ENCODE results near the gene NCAPD2. TPM values are rescaled to one million over a fixed set of nuclear protein-coding genes. Genes with fewer than 3 reads are reported as not detected.

NCAPD2 gene
- total and polyA plus RNA-seq, 4 donors = 5.8 to 30.7 (median 15.8) TPM

DNA sequence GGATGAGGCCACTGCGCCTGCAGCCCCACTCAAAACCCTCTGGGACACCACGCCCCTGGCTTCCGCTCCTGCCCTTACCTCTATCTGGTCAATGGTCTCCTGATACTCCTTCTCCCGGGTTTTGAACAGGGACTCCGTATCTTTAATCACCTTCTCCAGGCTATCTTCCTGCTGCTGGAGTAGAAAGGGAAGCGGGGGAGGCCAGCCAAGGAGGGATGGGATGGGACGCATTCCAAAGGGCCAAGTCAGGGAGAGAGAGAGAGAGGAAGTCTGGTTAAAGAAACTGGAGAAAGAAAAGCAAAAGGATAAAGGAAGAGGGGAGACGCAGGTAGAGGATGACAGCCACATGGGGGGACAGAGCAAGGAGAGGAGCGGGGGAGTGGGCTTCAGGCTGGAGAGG lies 54.1 kb downstream of the NCAPD2 start:
- 75 to 84% methylated on average over 9 of the region's 9 CpGs for WGBS, 2 donors
- H3K4me3 ChIP-seq = no peak overlapping the region
- DNase-seq (no peak), ATAC-seq (ENCODE audit: insufficient read depth, low FRiP score) (no peak)
- TF ChIP-seq, protein P1, sequence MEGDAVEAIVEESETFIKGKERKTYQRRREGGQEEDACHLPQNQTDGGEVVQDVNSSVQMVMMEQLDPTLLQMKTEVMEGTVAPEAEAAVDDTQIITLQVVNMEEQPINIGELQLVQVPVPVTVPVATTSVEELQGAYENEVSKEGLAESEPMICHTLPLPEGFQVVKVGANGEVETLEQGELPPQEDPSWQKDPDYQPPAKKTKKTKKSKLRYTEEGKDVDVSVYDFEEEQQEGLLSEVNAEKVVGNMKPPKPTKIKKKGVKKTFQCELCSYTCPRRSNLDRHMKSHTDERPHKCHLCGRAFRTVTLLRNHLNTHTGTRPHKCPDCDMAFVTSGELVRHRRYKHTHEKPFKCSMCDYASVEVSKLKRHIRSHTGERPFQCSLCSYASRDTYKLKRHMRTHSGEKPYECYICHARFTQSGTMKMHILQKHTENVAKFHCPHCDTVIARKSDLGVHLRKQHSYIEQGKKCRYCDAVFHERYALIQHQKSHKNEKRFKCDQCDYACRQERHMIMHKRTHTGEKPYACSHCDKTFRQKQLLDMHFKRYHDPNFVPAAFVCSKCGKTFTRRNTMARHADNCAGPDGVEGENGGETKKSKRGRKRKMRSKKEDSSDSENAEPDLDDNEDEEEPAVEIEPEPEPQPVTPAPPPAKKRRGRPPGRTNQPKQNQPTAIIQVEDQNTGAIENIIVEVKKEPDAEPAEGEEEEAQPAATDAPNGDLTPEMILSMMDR (IDR thresholded peaks at IDR 0.05; ENCODE audit: control extremely low read depth, extremely low read depth) = no peak
- peaks cover 4 to 25% (median 18%) of the 10 kb centered on the region in 4 donors for H3K36me3 ChIP-seq (ENCODE audit: control insufficient read depth in 4 of 4, insufficient read depth in 4 of 4, low read length in 4 of 4)
- peaks cover 0 to 19% (median 6%) of the 10 kb centered on the region in 5 donors for H3K4me1 ChIP-seq (ENCODE audit: control insufficient read depth in 5 of 5, insufficient read depth in 5 of 5, low read length in 5 of 5)
- no peaks in the 10 kb centered on the region for H3K27me3 ChIP-seq (ENCODE audit: control insufficient read depth in 3 of 3, insufficient read depth in 3 of 3, low read length in 2 of 3)
- H3K27ac ChIP-seq (ENCODE audit: low read depth in 1 of 2, low read length in 1 of 2) = no peak overlapping the region
- H3K9me3 ChIP-seq (ENCODE audit: control insufficient read depth in 4 of 4, insufficient read depth in 3 of 4, low read length in 3 of 4) = peaks cover 0 to 2% (median 0%) of the 10 kb centered on the region in 4 donors
- H3K9ac ChIP-seq (ENCODE audit: insufficient read depth in 1 of 2, low read length in 2 of 2) = no peak overlapping the region

DNA sequence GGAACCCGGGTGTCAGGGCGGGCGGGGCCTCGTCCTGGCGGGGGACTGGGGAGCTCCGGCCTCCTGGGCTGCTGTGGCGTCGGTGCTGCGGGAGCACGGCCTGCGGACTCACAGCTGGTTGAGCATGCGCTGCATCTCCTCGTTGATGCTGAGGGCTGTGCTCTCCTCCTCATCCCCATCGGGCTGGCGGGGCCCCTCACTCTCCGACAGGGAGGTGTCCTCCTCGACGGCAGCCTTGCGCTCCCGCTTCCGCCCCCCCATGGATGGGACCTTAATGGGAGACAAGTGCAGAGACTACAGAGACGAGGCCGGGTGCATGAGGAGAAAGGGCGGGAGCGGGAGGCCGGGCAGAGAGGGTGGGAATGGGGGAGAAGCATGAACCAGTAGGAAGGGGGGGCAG lies 54.7 kb downstream of the NCAPD2 start:
- peaks cover 4 to 25% (median 18%) of the 10 kb centered on the region in 4 donors for H3K36me3 ChIP-seq (ENCODE audit: control insufficient read depth in 4 of 4, insufficient read depth in 4 of 4, low read length in 4 of 4)
- no peak for ATAC-seq (ENCODE audit: insufficient read depth, low FRiP score)
- peaks cover 0 to 2% (median 0%) of the 10 kb centered on the region in 4 donors for H3K9me3 ChIP-seq (ENCODE audit: control insufficient read depth in 4 of 4, insufficient read depth in 3 of 4, low read length in 3 of 4)
- H3K9ac ChIP-seq (ENCODE audit: insufficient read depth in 1 of 2, low read length in 2 of 2) = no peak overlapping the region
- 78 to 83% methylated on average over 26 of the region's 26 CpGs for WGBS, 2 donors
- no peaks in the 10 kb centered on the region for H3K27me3 ChIP-seq (ENCODE audit: control insufficient read depth in 3 of 3, insufficient read depth in 3 of 3, low read length in 2 of 3)
- DNase-seq = no peak
- peak overlapping the region in 1 of 2 donors; percentile 51 for H3K27ac ChIP-seq (ENCODE audit: low read depth in 1 of 2, low read length in 1 of 2)
- no peak overlapping the region for H3K4me3 ChIP-seq
- TF ChIP-seq, protein P1 (IDR thresholded peaks at IDR 0.05; ENCODE audit: control extremely low read depth, extremely low read depth) = no peak
- peaks cover 3 to 20% (median 9%) of the 10 kb centered on the region in 5 donors for H3K4me1 ChIP-seq (ENCODE audit: control insufficient read depth in 5 of 5, insufficient read depth in 5 of 5, low read length in 5 of 5)

DNA sequence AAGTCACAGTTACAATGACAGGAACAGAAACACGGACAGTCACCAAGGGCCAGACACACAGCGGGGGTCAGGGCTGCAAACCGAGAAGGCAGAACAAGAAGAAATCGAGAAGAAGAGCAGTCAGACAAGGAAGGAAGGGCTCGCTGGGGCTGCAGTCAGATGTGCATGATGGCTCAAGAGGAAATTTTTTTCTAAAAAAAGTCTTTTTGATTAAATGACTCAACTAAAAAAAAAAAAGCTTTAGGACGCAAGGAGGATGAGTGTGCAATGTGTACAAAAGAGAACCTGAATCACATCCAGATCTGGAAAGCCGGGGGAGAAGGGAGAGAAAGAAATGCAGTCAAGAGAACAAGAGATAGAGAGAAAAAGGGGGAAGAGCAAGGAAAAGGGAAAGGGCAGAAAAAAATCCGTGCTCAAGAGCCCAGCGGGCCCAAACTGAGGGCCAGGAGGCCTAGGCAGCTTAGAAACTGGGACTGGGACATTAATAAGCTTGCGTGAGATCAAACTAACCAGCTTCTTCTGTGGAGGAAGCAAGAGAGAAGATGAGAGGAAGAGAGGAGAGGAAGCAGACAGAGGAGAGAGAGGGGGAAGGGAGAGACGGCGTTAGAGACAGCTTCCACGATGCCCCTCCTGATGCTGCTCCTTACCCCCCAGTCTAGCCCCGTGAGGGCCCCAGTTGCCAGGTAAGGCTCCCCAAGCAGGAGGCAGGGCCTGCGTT lies 55.2 kb downstream of the NCAPD2 start:
- no peak for DNase-seq
- H3K4me3 ChIP-seq = no peak overlapping the region

More for the DNA sequence above, 55.2 kb downstream of the NCAPD2 start:
- 40 to 73% methylated on average over 13 to 15 of the region's 15 CpGs for WGBS, 2 donors
- peak overlapping the region in 1 of 2 donors; percentile 39 for H3K27ac ChIP-seq (ENCODE audit: low read depth in 1 of 2, low read length in 1 of 2)
- peaks cover 4 to 25% (median 18%) of the 10 kb centered on the region in 4 donors for H3K36me3 ChIP-seq (ENCODE audit: control insufficient read depth in 4 of 4, insufficient read depth in 4 of 4, low read length in 4 of 4)
- TF ChIP-seq, protein P1 (IDR thresholded peaks at IDR 0.05; ENCODE audit: control extremely low read depth, extremely low read depth) = no peak
- no peaks in the 10 kb centered on the region for H3K27me3 ChIP-seq (ENCODE audit: control insufficient read depth in 3 of 3, insufficient read depth in 3 of 3, low read length in 2 of 3)
- H3K9ac ChIP-seq (ENCODE audit: insufficient read depth in 1 of 2, low read length in 2 of 2) = no peak overlapping the region
- H3K4me1 ChIP-seq (ENCODE audit: control insufficient read depth in 5 of 5, insufficient read depth in 5 of 5, low read length in 5 of 5) = peaks cover 5 to 22% (median 9%) of the 10 kb centered on the region in 5 donors
- no peak for ATAC-seq (ENCODE audit: insufficient read depth, low FRiP score)
- peaks cover 0 to 2% (median 0%) of the 10 kb centered on the region in 4 donors for H3K9me3 ChIP-seq (ENCODE audit: control insufficient read depth in 4 of 4, insufficient read depth in 3 of 4, low read length in 3 of 4)
